Pancreas (tissue), 10 donors: ENCODE data around the gene UBL3. TPM values are rescaled to one million over a fixed set of nuclear protein-coding genes. Genes with fewer than 3 reads are reported as not detected.
A peak's percentile ranks its signal among the peaks of the same experiment; 100 is the strongest.

Experiments
- ATAC-seq, 4 donors: fragments of 200-7000 bp; cut with Tn5 transposase; one replicate each; pipeline versions ENCODE4 v1.8.0 to v1.9.1; 2020; ENCODE audit warnings: mild to moderate bottlenecking in 4 of 4, moderate library complexity in 4 of 4
- DNase-seq, 6 donors: peaks; one replicate each; pipeline ENCODE4 v3.0.0-alpha.2; 2020
- FAIRE-seq: peaks from 2 replicates; lab custom pipeline; 2012; peaks lifted over from hg19 to GRCh38; lab: Jason Lieb, UNC
- H3K27ac ChIP-seq, 4 donors: fragments of 200-600 bp; sonication (generic); 1 replicate in 3 of 4; 2 replicates in 1 of 4; pipeline versions ENCODE4 v1.5.0 to v1.8.0; 2020
- H3K27me3 ChIP-seq, 4 donors: fragments of 200-600 bp; one replicate each; pipeline ENCODE4 v1.8.0; 2021
- H3K36me3 ChIP-seq, 3 donors: fragments of 200-600 bp; sonication (generic) in 1 of 3; one replicate each; pipeline versions ENCODE4 v1.5.0 to v1.8.0; 2020 to 2021
- H3K4me1 ChIP-seq, 3 donors: fragments of 200-600 bp; one replicate each; pipeline ENCODE4 v1.8.0; 2021
- H3K4me3 ChIP-seq, 4 donors: fragments of 200-600 bp; sonication (generic) in 2 of 4; one replicate each; pipeline versions ENCODE4 v1.5.0 to v1.8.0; 2020 to 2021
- H3K9me3 ChIP-seq, 4 donors: fragments of 200-600 bp; one replicate each; pipeline ENCODE4 v1.8.0; 2021
- CTCF ChIP-seq, 4 donors: fragments of 200-600 bp; sonication (generic) in 3 of 4; IDR thresholded peaks; one replicate each; pipeline versions ENCODE4 v1.5.0 to v1.8.0; 2021; ENCODE audit warnings: antibody characterized with exemption in 4 of 4
- WGBS, 2 donors: extraction: QIAGEN DNeasy Blood & Tissue Kit; methylation state at CpG; one replicate each; pipeline ENCODE4 v1.1.7; 2013; 5-methylcytosine and 5-hydroxymethylcytosine counted together
- intact Hi-C, 3 donors: fragments of 100-400 bp; cut with DNase I; formaldehyde crosslinking; loops; one replicate each; pipeline versions ENCODE4 v1.11.1 to v1.14.2; 2022
- polyA plus RNA-seq, 2 donors: library from polyadenylated mRNA; stranded (reverse); fragments of 200-250 nt; gene quantifications; one replicate each; pipeline ENCODE4 v1.2.3, GENCODE V29; 2013
- total RNA-seq, 6 donors: library from RNA; stranded (reverse); fragmentation: NEBNext Ultra II Directional in 4 of 6; extraction: Animal tissue kit (Norgen Biotek cat#: 25700) in 4 of 6; gene quantifications; one replicate each; pipeline versions ENCODE4 v1.2.1 to v1.2.4, GENCODE V29; 2021 to 2023
- donor health status: healthy with polysubstance abuse.
- donor health status: DM: no; HTN: no; CAD: no; lungs with moderate emphysema.
- donor health status: DM: no; HTN: no; CAD: no.
- donor health status: control.
- donor health status: control.
- donor health status: Bipolar disorder and iron deficiency.
- donor health status: DM: yes; HTN: yes; CAD: no.
- donor health status: DM: no; HTN: no; CAD: no.
- donor health status: DM: no; HTN: no; CAD: no.
- donor health status: DM: yes; HTN: yes; CAD: no.

Gene UBL3
- total and polyA plus RNA-seq, 8 donors: 9.7 to 31.5 (median 23.1) TPM

- no peak for ATAC-seq
- no peaks in the 10 kb centered on the region for H3K36me3 ChIP-seq
- no peaks in the 10 kb centered on the region for H3K9me3 ChIP-seq
- no peak for FAIRE-seq
- H3K27me3 ChIP-seq: no peaks in the 10 kb centered on the region
- H3K4me3 ChIP-seq: no peak overlapping the region
- 93 to 97% methylated on average over 3 of the region's 3 CpGs for WGBS, 2 donors
- no peak for DNase-seq
- no peak overlapping the region for H3K27ac ChIP-seq
- peaks cover 21 to 43% (median 40%) of the 10 kb centered on the region in 3 donors for H3K4me1 ChIP-seq
- TF ChIP-seq CTCF (IDR thresholded peaks at IDR 0.05): no peak
- intact Hi-C loops: no loop called here
These were observed 47.2 kb downstream of the UBL3 start for GRCh38 chr13:29803221-29803620.

GRCh38 chr13:29802621-29803020 is 47.8 kb downstream of the UBL3 start:
- H3K36me3 ChIP-seq: no peaks in the 10 kb centered on the region
- H3K9me3 ChIP-seq: no peaks in the 10 kb centered on the region
- no peak overlapping the region for H3K27ac ChIP-seq
- no peak overlapping the region for H3K4me3 ChIP-seq
- peaks cover 15 to 37% (median 34%) of the 10 kb centered on the region in 3 donors for H3K4me1 ChIP-seq
- 92 to 93% methylated on average over 1 of the region's 1 CpG for WGBS, 2 donors
- intact Hi-C loops: no loop called here
- no peak for TF ChIP-seq CTCF (IDR thresholded peaks at IDR 0.05)
- no peak for ATAC-seq
- no peak for FAIRE-seq
- no peak for DNase-seq
- H3K27me3 ChIP-seq: no peaks in the 10 kb centered on the region

- intact Hi-C loops: no loop called here
- peaks cover 7 to 29% (median 26%) of the 10 kb centered on the region in 3 donors for H3K4me1 ChIP-seq
- TF ChIP-seq CTCF (IDR thresholded peaks at IDR 0.05): no peak
- WGBS, 2 donors: 85 to 95% methylated on average over 4 of the region's 4 CpGs
- H3K27me3 ChIP-seq: no peaks in the 10 kb centered on the region
- DNase-seq (no peak), ATAC-seq (peak in 2 of 4 donors; percentile 39 to 46), FAIRE-seq (no peak)
- H3K36me3 ChIP-seq: no peaks in the 10 kb centered on the region
- no peak overlapping the region for H3K4me3 ChIP-seq
- no peaks in the 10 kb centered on the region for H3K9me3 ChIP-seq
- no peak overlapping the region for H3K27ac ChIP-seq
These were observed 48.6 kb downstream of the UBL3 start for GRCh38 chr13:29801737-29802305.

- Histone ChIP-seq H3K4me3 (no peak overlapping the region), H3K27ac (no peak overlapping the region), H3K4me1 (peaks cover 0 to 21% (median 18%) of the 10 kb centered on the region in 3 donors), H3K36me3 (no peaks in the 10 kb centered on the region), H3K9me3 (no peaks in the 10 kb centered on the region), H3K27me3 (no peaks in the 10 kb centered on the region)
- TF ChIP-seq CTCF (IDR thresholded peaks at IDR 0.05): no peak
- WGBS, 2 donors: 93 to 94% methylated on average over 4 of the region's 4 CpGs
- ATAC-seq (peak in 1 of 4 donors; percentile 23), FAIRE-seq (no peak), DNase-seq (no peak)
- intact Hi-C loops: no loop called here
These were observed 49.3 kb downstream of the UBL3 start for GRCh38 chr13:29801102-29801501.

GRCh38 chr13:29800687-29801086 is 49.7 kb downstream of the UBL3 start:
- Histone ChIP-seq H3K27ac (no peak overlapping the region), H3K4me3 (no peak overlapping the region), H3K27me3 (no peaks in the 10 kb centered on the region), H3K36me3 (no peaks in the 10 kb centered on the region), H3K4me1 (peaks cover 0 to 17% (median 14%) of the 10 kb centered on the region in 3 donors), H3K9me3 (no peaks in the 10 kb centered on the region)
- TF ChIP-seq CTCF (IDR thresholded peaks at IDR 0.05): no peak
- ATAC-seq (peak in 1 of 4 donors; percentile 11), DNase-seq (no peak), FAIRE-seq (no peak)
- intact Hi-C loops: no loop called here
- 90% methylated on average over 6 of the region's 6 CpGs for WGBS, 2 donors
